Right lobe of liver (tissue), 6 donors: ENCODE results near the gene TREH. TPM values are rescaled to one million over a fixed set of nuclear protein-coding genes. Genes with fewer than 3 reads are reported as not detected.

Experiments used
- ATAC-seq, 4 donors: fragments of 200-7000 bp; cut with Tn5 transposase; one replicate each; pipeline ENCODE4 v1.9.1; 2020; ENCODE audit warnings: mild to moderate bottlenecking in 4 of 4, moderate library complexity in 4 of 4
- DNase-seq, 3 donors: peaks; one replicate each; pipeline ENCODE4 v3.0.0-alpha.2; 2020
- H3K27ac ChIP-seq, 3 donors: fragments of 200-600 bp; one replicate each; pipeline ENCODE4 v1.8.0; 2022
- H3K27me3 ChIP-seq, 2 donors: fragments of 200-600 bp; one replicate each; pipeline ENCODE4 v1.8.0; 2022
- H3K36me3 ChIP-seq, 4 donors: fragments of 200-600 bp; sonication (generic) in 1 of 4; one replicate each; pipeline versions ENCODE4 v1.5.1 to v1.8.0; 2017 to 2022; ENCODE audit warnings: control low read depth in 1 of 4
- H3K4me1 ChIP-seq, 4 donors: fragments of 200-600 bp; sonication (generic) in 1 of 4; one replicate each; pipeline versions ENCODE4 v1.5.1 to v1.8.0; 2017 to 2022; ENCODE audit warnings: control low read depth in 1 of 4
- H3K4me3 ChIP-seq, 3 donors: fragments of 200-600 bp; one replicate each; pipeline ENCODE4 v1.8.0; 2022
- H3K9me3 ChIP-seq, 4 donors: fragments of 200-600 bp; sonication (generic) in 1 of 4; one replicate each; pipeline versions ENCODE4 v1.5.1 to v1.8.0; 2017 to 2022; ENCODE audit warnings: control low read depth in 1 of 4
- CTCF ChIP-seq, 4 donors: fragments of 200-600 bp in 3 of 4; fragments of 450-650 bp in 1 of 4; IDR thresholded peaks; one replicate each; pipeline versions ENCODE4 v1.5.1 to v1.8.0; 2016 to 2022; ENCODE audit warnings: antibody characterized with exemption in 4 of 4, mild to moderate bottlenecking in 2 of 4
- POLR2A ChIP-seq: fragments of 450-650 bp; IDR thresholded peaks from one replicate; pipeline ENCODE4 v1.6.1; 2017; ENCODE audit warnings: antibody characterized with exemption, mild to moderate bottlenecking
- WGBS: methylation state at CpG from one replicate; pipeline ENCODE4 v1.1.6; 2018; ENCODE audit warnings: low coverage, low lambda C conversion rate; ENCODE audit not compliant: insufficient coverage; ENCODE audit errors: missing lambda C conversion rate; 5-methylcytosine and 5-hydroxymethylcytosine counted together
- intact Hi-C, 2 donors: fragments of 100-400 bp; cut with DNase I; formaldehyde crosslinking; loops; one replicate each; pipeline versions ENCODE4 v1.11.2 to v1.14.1; 2022
- total RNA-seq, 6 experiments: library from RNA; depleted of rRNA in 2 of 6; stranded (reverse); fragments of >200 nt in 2 of 6; fragmentation: NEBNext Ultra II Directional in 3 of 6; extraction: Animal tissue kit (Norgen Biotek cat#: 25700) in 3 of 6; gene quantifications; one replicate each; pipeline versions ENCODE4 v1.1.0 to v1.2.4, GENCODE V29; 2016 to 2023
- donor health status: DM: no; HTN: yes; CAD: no.
- donor health status: DM: no; HTN: no; CAD: no.
- donor health status: DM: no; HTN: no; CAD: no.
- donor health status: DM: no; HTN: yes; CAD: no.
- donor health status: DM: no; HTN: yes; CAD: no.

The TREH gene
- total RNA-seq, 6 experiments from 2014 or later = 2.1 to 5.1 (median 2.9) TPM; not detected in 2

- Histone ChIP-seq H3K9me3 (no peaks in the 10 kb centered on the region), H3K4me1 (no peaks in the 10 kb centered on the region), H3K36me3 (no peaks in the 10 kb centered on the region), H3K4me3 (no peak overlapping the region), H3K27me3 (no peaks in the 10 kb centered on the region), H3K27ac (no peak overlapping the region)
- ATAC-seq (no peak), DNase-seq (no peak)
- 29% methylated on average over 3 of the region's 5 CpGs for WGBS
- TF ChIP-seq CTCF (IDR thresholded peaks at IDR 0.05) = no peak
- no peak for TF ChIP-seq POLR2A
- intact Hi-C loops = no loop called here
These were observed 50.4 kb downstream of the TREH start for GRCh38 chr11:118628861-118629549.

GRCh38 chr11:118628432-118628831 lies 51.0 kb downstream of the TREH start:
- TF ChIP-seq CTCF (IDR thresholded peaks at IDR 0.05) (no peak), POLR2A (no peak)
- no peaks in the 10 kb centered on the region for H3K36me3 ChIP-seq
- H3K4me3 ChIP-seq = no peak overlapping the region
- no peak overlapping the region for H3K27ac ChIP-seq
- 33% methylated on average over 6 of the region's 13 CpGs for WGBS
- H3K27me3 ChIP-seq = no peaks in the 10 kb centered on the region
- ATAC-seq = no peak
- intact Hi-C loops = no loop called here
- no peaks in the 10 kb centered on the region for H3K9me3 ChIP-seq
- DNase-seq = no peak
- no peaks in the 10 kb centered on the region for H3K4me1 ChIP-seq

- Histone ChIP-seq H3K4me3 (no peak overlapping the region), H3K9me3 (no peaks in the 10 kb centered on the region), H3K27ac (no peak overlapping the region), H3K36me3 (no peaks in the 10 kb centered on the region), H3K27me3 (no peaks in the 10 kb centered on the region), H3K4me1 (no peaks in the 10 kb centered on the region)
- TF ChIP-seq POLR2A (no peak), CTCF (IDR thresholded peaks at IDR 0.05) (no peak)
- intact Hi-C loops = no loop called here
- no peak for ATAC-seq
- no peak for DNase-seq
- WGBS = no CpG with 5 or more reads among the region's 20 CpGs
These were observed 51.4 kb downstream of the TREH start for GRCh38 chr11:118628031-118628430.

- Histone ChIP-seq H3K4me3 (no peak overlapping the region), H3K9me3 (no peaks in the 10 kb centered on the region), H3K4me1 (no peaks in the 10 kb centered on the region), H3K27me3 (no peaks in the 10 kb centered on the region), H3K27ac (no peak overlapping the region), H3K36me3 (no peaks in the 10 kb centered on the region)
- WGBS = no CpG with 5 or more reads among the region's 10 CpGs
- TF ChIP-seq CTCF (IDR thresholded peaks at IDR 0.05) (no peak), POLR2A (no peak)
- intact Hi-C loops = no loop called here
- DNase-seq (no peak), ATAC-seq (no peak)
These were observed 51.9 kb downstream of the TREH start for GRCh38 chr11:118627566-118627965.

GRCh38 chr11:118625976-118626375 lies 53.5 kb downstream of the TREH start:
- Histone ChIP-seq H3K27me3 (no peaks in the 10 kb centered on the region), H3K27ac (no peak overlapping the region), H3K9me3 (no peaks in the 10 kb centered on the region), H3K4me1 (no peaks in the 10 kb centered on the region), H3K4me3 (no peak overlapping the region), H3K36me3 (no peaks in the 10 kb centered on the region)
- intact Hi-C loops = no loop called here
- DNase-seq = no peak
- TF ChIP-seq POLR2A (no peak), CTCF (IDR thresholded peaks at IDR 0.05) (no peak)
- WGBS = 86% methylated on average over 1 of the region's 2 CpGs
- ATAC-seq = no peak
